ENCODE measurements around the gene PTAR1. TPM values are rescaled to one million over a fixed set of nuclear protein-coding genes. Genes with fewer than 3 reads are reported as not detected.
"Not testable (repeated sequence)": the region's sequence is repeated elsewhere in the genome, so short reads cannot be mapped to it uniquely, and the experiment has no call there.

PTAR1 gene
- total and polyA plus RNA-seq, 2 donors from 2014 or later, result 7.7 to 61.4 TPM

GRCh38 chr9:69773258-69773657 is 13.4 kb upstream of the PTAR1 start:
- Histone ChIP-seq H3K9ac (ENCODE audit: low read length in 3 of 3) (no peak overlapping the region), H3K36me3 (ENCODE audit: control insufficient read depth in 2 of 3, insufficient read depth in 3 of 3, low read length in 3 of 3) (no peaks in the 10 kb centered on the region), H3K27ac (ENCODE audit: low read depth in 2 of 2, low read length in 2 of 2) (no peak overlapping the region), H3K27me3 (ENCODE audit: control insufficient read depth, insufficient read depth, low read length) (no peaks in the 10 kb centered on the region), H3K9me3 (ENCODE audit: control insufficient read depth in 2 of 3, insufficient read depth in 1 of 3, low read length in 3 of 3) (no peaks in the 10 kb centered on the region), H3K4me1 (ENCODE audit: control insufficient read depth in 2 of 3, insufficient read depth in 2 of 3, low read depth in 1 of 3, low read length in 3 of 3) (peaks cover 0 to 4% (median 0%) of the 10 kb centered on the region in 3 donors), H3K4me3 (ENCODE audit: low read length in 3 of 3) (no peak overlapping the region)
- no peak for DNase-seq
- intact Hi-C loops (cut with DNase I), result no loop called here
- no peak for FAIRE-seq
- TF ChIP-seq CTCF (IDR thresholded peaks at IDR 0.05; ENCODE audit: borderline replicate concordance, extremely low read depth, insufficient read depth), result no peak

GRCh38 chr9:69771775-69772418 is 12.1 kb upstream of the PTAR1 start:
- intact Hi-C loops (cut with DNase I), result no loop called here
- no peak for TF ChIP-seq CTCF (IDR thresholded peaks at IDR 0.05; ENCODE audit: borderline replicate concordance, extremely low read depth, insufficient read depth)
- Histone ChIP-seq H3K36me3 (ENCODE audit: control insufficient read depth in 2 of 3, insufficient read depth in 3 of 3, low read length in 3 of 3) (no peaks in the 10 kb centered on the region), H3K9ac (ENCODE audit: low read length in 3 of 3) (no peak overlapping the region), H3K4me1 (ENCODE audit: control insufficient read depth in 2 of 3, insufficient read depth in 2 of 3, low read depth in 1 of 3, low read length in 3 of 3) (peaks cover 0 to 4% (median 0%) of the 10 kb centered on the region in 3 donors), H3K9me3 (ENCODE audit: control insufficient read depth in 2 of 3, insufficient read depth in 1 of 3, low read length in 3 of 3) (no peaks in the 10 kb centered on the region), H3K27me3 (ENCODE audit: control insufficient read depth, insufficient read depth, low read length) (no peaks in the 10 kb centered on the region), H3K27ac (ENCODE audit: low read depth in 2 of 2, low read length in 2 of 2) (no peak overlapping the region), H3K4me3 (ENCODE audit: low read length in 3 of 3) (no peak overlapping the region)
- DNase-seq (no peak), FAIRE-seq (no peak)

- H3K4me1 ChIP-seq (ENCODE audit: control insufficient read depth in 2 of 3, insufficient read depth in 2 of 3, low read depth in 1 of 3, low read length in 3 of 3), result peaks cover 0 to 4% (median 0%) of the 10 kb centered on the region in 3 donors
- H3K36me3 ChIP-seq (ENCODE audit: control insufficient read depth in 2 of 3, insufficient read depth in 3 of 3, low read length in 3 of 3), result no peaks in the 10 kb centered on the region
- DNase-seq (no peak), FAIRE-seq (no peak)
- H3K27ac ChIP-seq (ENCODE audit: low read depth in 2 of 2, low read length in 2 of 2), result no peak overlapping the region
- H3K9me3 ChIP-seq (ENCODE audit: control insufficient read depth in 2 of 3, insufficient read depth in 1 of 3, low read length in 3 of 3), result no peaks in the 10 kb centered on the region
- H3K4me3 ChIP-seq (ENCODE audit: low read length in 3 of 3), result no peak overlapping the region
- intact Hi-C loops (cut with DNase I), result no loop called here
- no peak overlapping the region for H3K9ac ChIP-seq (ENCODE audit: low read length in 3 of 3)
- no peak for TF ChIP-seq CTCF (IDR thresholded peaks at IDR 0.05; ENCODE audit: borderline replicate concordance, extremely low read depth, insufficient read depth)
- no peaks in the 10 kb centered on the region for H3K27me3 ChIP-seq (ENCODE audit: control insufficient read depth, insufficient read depth, low read length)
Observed at GRCh38 chr9:69768716-69769115, 8.9 kb upstream of the PTAR1 start.

GRCh38 chr9:69768101-69768500 is 8.3 kb upstream of the PTAR1 start:
- Histone ChIP-seq H3K9ac (ENCODE audit: low read length in 3 of 3) (no peak overlapping the region), H3K36me3 (ENCODE audit: control insufficient read depth in 2 of 3, insufficient read depth in 3 of 3, low read length in 3 of 3) (no peaks in the 10 kb centered on the region), H3K4me1 (ENCODE audit: control insufficient read depth in 2 of 3, insufficient read depth in 2 of 3, low read depth in 1 of 3, low read length in 3 of 3) (peaks cover 0 to 4% (median 0%) of the 10 kb centered on the region in 3 donors), H3K27ac (ENCODE audit: low read depth in 2 of 2, low read length in 2 of 2) (no peak overlapping the region), H3K27me3 (ENCODE audit: control insufficient read depth, insufficient read depth, low read length) (no peaks in the 10 kb centered on the region), H3K4me3 (ENCODE audit: low read length in 3 of 3) (no peak overlapping the region), H3K9me3 (ENCODE audit: control insufficient read depth in 2 of 3, insufficient read depth in 1 of 3, low read length in 3 of 3) (no peaks in the 10 kb centered on the region)
- FAIRE-seq (no peak), DNase-seq (no peak)
- intact Hi-C loops (cut with DNase I), result no loop called here
- TF ChIP-seq CTCF (IDR thresholded peaks at IDR 0.05; ENCODE audit: borderline replicate concordance, extremely low read depth, insufficient read depth), result no peak

GRCh38 chr9:69763862-69764261 is 4.1 kb upstream of the PTAR1 start:
- H3K4me1 ChIP-seq (ENCODE audit: control insufficient read depth in 2 of 3, insufficient read depth in 2 of 3, low read depth in 1 of 3, low read length in 3 of 3); H3K4me3 ChIP-seq (ENCODE audit: low read length in 3 of 3); H3K36me3 ChIP-seq (ENCODE audit: control insufficient read depth in 2 of 3, insufficient read depth in 3 of 3, low read length in 3 of 3); H3K9ac ChIP-seq (ENCODE audit: low read length in 3 of 3); intact Hi-C loops (cut with DNase I); H3K27ac ChIP-seq (ENCODE audit: low read depth in 2 of 2, low read length in 2 of 2); H3K27me3 ChIP-seq (ENCODE audit: control insufficient read depth, insufficient read depth, low read length); H3K9me3 ChIP-seq (ENCODE audit: control insufficient read depth in 2 of 3, insufficient read depth in 1 of 3, low read length in 3 of 3); FAIRE-seq: not testable (repeated sequence)
- peak in 1 of 5 donors; percentile 25 for DNase-seq
